Measurements from ENCODE around the gene SERINC5. TPM values are rescaled to one million over a fixed set of nuclear protein-coding genes. Genes with fewer than 3 reads are reported as not detected.

SERINC5 gene
- total and polyA plus RNA-seq, 2 donors (not counting 3 experiments of a cell fraction or from before 2014, with no cell fraction given), result 3.2 to 10.1 TPM

- no peak overlapping the region for H2AFZ ChIP-seq (ENCODE audit: low read depth, low read length)
- no peaks in the 10 kb centered on the region for H3K36me3 ChIP-seq (ENCODE audit: control insufficient read depth in 2 of 2, extremely low read depth in 1 of 2, insufficient read depth in 2 of 2, low read length in 2 of 2)
- intact Hi-C loops (cut with micrococcal nuclease), result no loop called here
- no peak for FAIRE-seq
- ChIA-PET POLR2A (no interaction called here), CTCF (no interaction called here)
- no peak overlapping the region for H3K4me3 ChIP-seq (replicated peaks in 1 of 3; ENCODE audit: insufficient read depth in 1 of 3, low read depth in 1 of 3, low read length in 3 of 3)
- no TSS peak for BruUV-seq (replicated peaks)
- no peaks in the 10 kb centered on the region for H3K4me1 ChIP-seq (ENCODE audit: control insufficient read depth, extremely low read depth, insufficient read depth, low read length)
- H3K4me2 ChIP-seq (ENCODE audit: insufficient read depth, low read length), result no peak overlapping the region
- dilution Hi-C loops (cut with MboI; ENCODE audit: extremely low pct_ligation_motif_present, low sequenced_read_pairs), result no loop called here
- no peaks in the 10 kb centered on the region for H4K20me1 ChIP-seq (replicated peaks; ENCODE audit: control insufficient read depth, extremely low read depth, insufficient read depth, low read length)
- H3K9ac ChIP-seq (replicated peaks; ENCODE audit: extremely low read depth, insufficient read depth, low read length), result no peak overlapping the region
- H3K79me2 ChIP-seq (ENCODE audit: control insufficient read depth, insufficient read depth, low read length), result no peaks in the 10 kb centered on the region
- TF ChIP-seq EZH2 (IDR thresholded peaks at IDR 0.05; ENCODE audit: borderline replicate concordance, low read depth, low read length, severe bottlenecking) (no peak), JUN (IDR thresholded peaks at IDR 0.05; ENCODE audit: borderline replicate concordance, insufficient read depth, insufficient read length, low read depth) (no peak), MYC (IDR thresholded peaks at IDR 0.05; ENCODE audit: low read depth, low read length) (no peak), MAX (IDR thresholded peaks at IDR 0.05; ENCODE audit: insufficient read depth, insufficient read length) (no peak)
- H3K9me1 ChIP-seq (replicated peaks; ENCODE audit: control insufficient read depth, extremely low read depth, insufficient read depth, low read length), result no peaks in the 10 kb centered on the region
- no peak overlapping the region for H3K27ac ChIP-seq (ENCODE audit: insufficient read depth, low read depth, low read length)
- H3K9me3 ChIP-seq (replicated peaks; ENCODE audit: control insufficient read depth, insufficient read depth, low read length), result no peaks in the 10 kb centered on the region
- no peak for DNase-seq (ENCODE audit: low read depth, low spot score)
- H3K27me3 ChIP-seq (ENCODE audit: control insufficient read depth in 2 of 2, insufficient read depth in 2 of 2, low read length in 2 of 2), result no peaks in the 10 kb centered on the region
Measured at GRCh38 chr5:80181618-80182211, 74.1 kb downstream of the SERINC5 start.

- H4K20me1 ChIP-seq (replicated peaks; ENCODE audit: control insufficient read depth, extremely low read depth, insufficient read depth, low read length), result no peaks in the 10 kb centered on the region
- ChIA-PET POLR2A (no interaction called here), CTCF (interaction anchor here (1.2 kb wide), 1 partner anchor 9 kb away, joined by 3 read pairs; no protein-coding TSS in a partner anchor)
- H3K27me3 ChIP-seq (ENCODE audit: control insufficient read depth in 2 of 2, insufficient read depth in 2 of 2, low read length in 2 of 2), result no peaks in the 10 kb centered on the region
- dilution Hi-C loops (cut with MboI; ENCODE audit: extremely low pct_ligation_motif_present, low sequenced_read_pairs) (no loop called here), intact Hi-C loops (cut with micrococcal nuclease) (no loop called here)
- no peak overlapping the region for H3K4me2 ChIP-seq (ENCODE audit: insufficient read depth, low read length)
- no peak overlapping the region for H3K27ac ChIP-seq (ENCODE audit: insufficient read depth, low read depth, low read length)
- H3K4me1 ChIP-seq (ENCODE audit: control insufficient read depth, extremely low read depth, insufficient read depth, low read length), result no peaks in the 10 kb centered on the region
- no peaks in the 10 kb centered on the region for H3K9me1 ChIP-seq (replicated peaks; ENCODE audit: control insufficient read depth, extremely low read depth, insufficient read depth, low read length)
- FAIRE-seq (no peak), DNase-seq (ENCODE audit: low read depth, low spot score) (no peak)
- H3K9me3 ChIP-seq (replicated peaks; ENCODE audit: control insufficient read depth, insufficient read depth, low read length), result no peaks in the 10 kb centered on the region
- H3K9ac ChIP-seq (replicated peaks; ENCODE audit: extremely low read depth, insufficient read depth, low read length), result no peak overlapping the region
- TF ChIP-seq EZH2 (IDR thresholded peaks at IDR 0.05; ENCODE audit: borderline replicate concordance, low read depth, low read length, severe bottlenecking), result no peak
- TF ChIP-seq FOS (IDR thresholded peaks at IDR 0.05; ENCODE audit: borderline replicate concordance, insufficient read depth, low read length), result no peak
- no peak for TF ChIP-seq POLR2A (IDR thresholded peaks at IDR 0.05; ENCODE audit: low read depth, low read length)
- no peak for TF ChIP-seq MYC (IDR thresholded peaks at IDR 0.05; ENCODE audit: low read depth, low read length)
- TF ChIP-seq GATA2 (IDR thresholded peaks at IDR 0.05; ENCODE audit: insufficient read depth, insufficient read length, low read depth, low read length), result no peak
- TF ChIP-seq CTCF (IDR thresholded peaks at IDR 0.05; ENCODE audit: extremely low read depth in 1 of 2, insufficient read depth in 1 of 2, low read depth in 1 of 2, low read length in 2 of 2), result no peak
- no TSS peak for BruUV-seq (replicated peaks)
- H3K4me3 ChIP-seq (replicated peaks in 1 of 3; ENCODE audit: insufficient read depth in 1 of 3, low read depth in 1 of 3, low read length in 3 of 3), result no peak overlapping the region
- no peak overlapping the region for H2AFZ ChIP-seq (ENCODE audit: low read depth, low read length)
- H3K36me3 ChIP-seq (ENCODE audit: control insufficient read depth in 2 of 2, extremely low read depth in 1 of 2, insufficient read depth in 2 of 2, low read length in 2 of 2), result no peaks in the 10 kb centered on the region
- no peaks in the 10 kb centered on the region for H3K79me2 ChIP-seq (ENCODE audit: control insufficient read depth, insufficient read depth, low read length)
Measured at GRCh38 chr5:80177236-80177635, 78.6 kb downstream of the SERINC5 start.

Data from endothelial cell of umbilical vein (primary cell).